GM23338 (cell line): ENCODE data around the gene SGSM1.

ENCODE experiments used
- CREB1 ChIP-seq: fragments of 250-450 bp; sonication (Bioruptor Pico); IDR thresholded peaks from 2 replicates; pipeline ENCODE4 v1.5.0; 2020; ENCODE audit warnings: low read depth, mild to moderate bottlenecking, moderate library complexity
- EZH2 ChIP-seq: fragments of 200-600 bp; sonication (generic); IDR thresholded peaks from one replicate; pipeline ENCODE4 v1.8.0; 2017; ENCODE audit warnings: antibody characterized with exemption, mild to moderate bottlenecking, low read depth; ENCODE audit not compliant: unreplicated experiment
- EZH2phosphoT487 ChIP-seq: fragments of 200-600 bp; sonication (generic); IDR thresholded peaks from one replicate; pipeline ENCODE4 v1.8.1; 2018; ENCODE audit warnings: antibody characterized with exemption; ENCODE audit not compliant: unreplicated experiment
- POLR2AphosphoS5 ChIP-seq: IDR thresholded peaks from 2 replicates; pipeline ENCODE4 v1.6.1; 2016; ENCODE audit warnings: antibody characterized with exemption, low read depth
- TF ChIP-seq, protein P1 (sequence below), 2 experiments: fragments of 200-600 bp in 1 of 2; sonication (generic) in 1 of 2; conservative IDR thresholded peaks; 2 replicates each; pipeline versions ENCODE4 v1.5.1 to v1.6.1; 2016 to 2017; ENCODE audit warnings: antibody characterized with exemption in 2 of 2, low read depth in 2 of 2, mild to moderate bottlenecking in 2 of 2, moderate library complexity in 1 of 2
- TF ChIP-seq, protein P2 (sequence below): IDR thresholded peaks from 2 replicates; pipeline ENCODE4 v1.6.1; 2016; ENCODE audit warnings: antibody characterized with exemption
- TF ChIP-seq, protein P3 (sequence below): IDR thresholded peaks from one replicate; pipeline ENCODE4 v1.6.1; 2018; ENCODE audit warnings: antibody characterized with exemption; ENCODE audit not compliant: unreplicated experiment

DNA sequence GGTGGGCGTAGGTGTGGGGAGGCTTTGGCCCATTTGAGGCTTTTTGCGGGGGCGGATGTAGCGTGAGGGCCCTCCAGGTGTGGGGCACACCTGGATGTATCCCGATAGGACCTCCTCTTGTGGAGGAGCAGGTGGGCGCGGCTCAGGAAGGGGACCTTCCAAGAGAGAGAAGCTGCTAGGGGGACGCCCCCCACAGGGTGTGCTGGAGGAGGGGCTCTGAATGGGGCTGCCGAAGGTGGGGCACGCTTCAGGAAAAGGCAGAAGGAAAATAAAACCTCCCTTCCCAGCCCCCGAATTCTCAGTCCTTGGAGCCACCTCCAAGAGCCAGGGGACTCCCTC lies 621 bp downstream of the SGSM1 start:
- TF ChIP-seq, protein P1, sequence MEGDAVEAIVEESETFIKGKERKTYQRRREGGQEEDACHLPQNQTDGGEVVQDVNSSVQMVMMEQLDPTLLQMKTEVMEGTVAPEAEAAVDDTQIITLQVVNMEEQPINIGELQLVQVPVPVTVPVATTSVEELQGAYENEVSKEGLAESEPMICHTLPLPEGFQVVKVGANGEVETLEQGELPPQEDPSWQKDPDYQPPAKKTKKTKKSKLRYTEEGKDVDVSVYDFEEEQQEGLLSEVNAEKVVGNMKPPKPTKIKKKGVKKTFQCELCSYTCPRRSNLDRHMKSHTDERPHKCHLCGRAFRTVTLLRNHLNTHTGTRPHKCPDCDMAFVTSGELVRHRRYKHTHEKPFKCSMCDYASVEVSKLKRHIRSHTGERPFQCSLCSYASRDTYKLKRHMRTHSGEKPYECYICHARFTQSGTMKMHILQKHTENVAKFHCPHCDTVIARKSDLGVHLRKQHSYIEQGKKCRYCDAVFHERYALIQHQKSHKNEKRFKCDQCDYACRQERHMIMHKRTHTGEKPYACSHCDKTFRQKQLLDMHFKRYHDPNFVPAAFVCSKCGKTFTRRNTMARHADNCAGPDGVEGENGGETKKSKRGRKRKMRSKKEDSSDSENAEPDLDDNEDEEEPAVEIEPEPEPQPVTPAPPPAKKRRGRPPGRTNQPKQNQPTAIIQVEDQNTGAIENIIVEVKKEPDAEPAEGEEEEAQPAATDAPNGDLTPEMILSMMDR (conservative IDR thresholded peaks at IDR 0.05; ENCODE audit: low read depth in 2 of 2), result no peak
- TF ChIP-seq EZH2 (no peak), POLR2AphosphoS5 (no peak), CREB1 (CRISPR knock-in tag) (no peak), EZH2phosphoT487 (no peak)
- TF ChIP-seq, protein P2, sequence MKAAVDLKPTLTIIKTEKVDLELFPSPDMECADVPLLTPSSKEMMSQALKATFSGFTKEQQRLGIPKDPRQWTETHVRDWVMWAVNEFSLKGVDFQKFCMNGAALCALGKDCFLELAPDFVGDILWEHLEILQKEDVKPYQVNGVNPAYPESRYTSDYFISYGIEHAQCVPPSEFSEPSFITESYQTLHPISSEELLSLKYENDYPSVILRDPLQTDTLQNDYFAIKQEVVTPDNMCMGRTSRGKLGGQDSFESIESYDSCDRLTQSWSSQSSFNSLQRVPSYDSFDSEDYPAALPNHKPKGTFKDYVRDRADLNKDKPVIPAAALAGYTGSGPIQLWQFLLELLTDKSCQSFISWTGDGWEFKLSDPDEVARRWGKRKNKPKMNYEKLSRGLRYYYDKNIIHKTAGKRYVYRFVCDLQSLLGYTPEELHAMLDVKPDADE, result no peak
- TF ChIP-seq, protein P3, sequence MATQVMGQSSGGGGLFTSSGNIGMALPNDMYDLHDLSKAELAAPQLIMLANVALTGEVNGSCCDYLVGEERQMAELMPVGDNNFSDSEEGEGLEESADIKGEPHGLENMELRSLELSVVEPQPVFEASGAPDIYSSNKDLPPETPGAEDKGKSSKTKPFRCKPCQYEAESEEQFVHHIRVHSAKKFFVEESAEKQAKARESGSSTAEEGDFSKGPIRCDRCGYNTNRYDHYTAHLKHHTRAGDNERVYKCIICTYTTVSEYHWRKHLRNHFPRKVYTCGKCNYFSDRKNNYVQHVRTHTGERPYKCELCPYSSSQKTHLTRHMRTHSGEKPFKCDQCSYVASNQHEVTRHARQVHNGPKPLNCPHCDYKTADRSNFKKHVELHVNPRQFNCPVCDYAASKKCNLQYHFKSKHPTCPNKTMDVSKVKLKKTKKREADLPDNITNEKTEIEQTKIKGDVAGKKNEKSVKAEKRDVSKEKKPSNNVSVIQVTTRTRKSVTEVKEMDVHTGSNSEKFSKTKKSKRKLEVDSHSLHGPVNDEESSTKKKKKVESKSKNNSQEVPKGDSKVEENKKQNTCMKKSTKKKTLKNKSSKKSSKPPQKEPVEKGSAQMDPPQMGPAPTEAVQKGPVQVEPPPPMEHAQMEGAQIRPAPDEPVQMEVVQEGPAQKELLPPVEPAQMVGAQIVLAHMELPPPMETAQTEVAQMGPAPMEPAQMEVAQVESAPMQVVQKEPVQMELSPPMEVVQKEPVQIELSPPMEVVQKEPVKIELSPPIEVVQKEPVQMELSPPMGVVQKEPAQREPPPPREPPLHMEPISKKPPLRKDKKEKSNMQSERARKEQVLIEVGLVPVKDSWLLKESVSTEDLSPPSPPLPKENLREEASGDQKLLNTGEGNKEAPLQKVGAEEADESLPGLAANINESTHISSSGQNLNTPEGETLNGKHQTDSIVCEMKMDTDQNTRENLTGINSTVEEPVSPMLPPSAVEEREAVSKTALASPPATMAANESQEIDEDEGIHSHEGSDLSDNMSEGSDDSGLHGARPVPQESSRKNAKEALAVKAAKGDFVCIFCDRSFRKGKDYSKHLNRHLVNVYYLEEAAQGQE, result no peak
